Measurements from ENCODE around the gene EVI5L. TPM values are rescaled to one million over a fixed set of nuclear protein-coding genes. Genes with fewer than 3 reads are reported as not detected.
"Not testable (repeated sequence)": the region's sequence is repeated elsewhere in the genome, so short reads cannot be mapped to it uniquely, and the experiment has no call there.

The EVI5L gene
- total RNA-seq, 3 donors from 2014 or later: 7.5 to 12.5 (median 9.2) TPM

DNA sequence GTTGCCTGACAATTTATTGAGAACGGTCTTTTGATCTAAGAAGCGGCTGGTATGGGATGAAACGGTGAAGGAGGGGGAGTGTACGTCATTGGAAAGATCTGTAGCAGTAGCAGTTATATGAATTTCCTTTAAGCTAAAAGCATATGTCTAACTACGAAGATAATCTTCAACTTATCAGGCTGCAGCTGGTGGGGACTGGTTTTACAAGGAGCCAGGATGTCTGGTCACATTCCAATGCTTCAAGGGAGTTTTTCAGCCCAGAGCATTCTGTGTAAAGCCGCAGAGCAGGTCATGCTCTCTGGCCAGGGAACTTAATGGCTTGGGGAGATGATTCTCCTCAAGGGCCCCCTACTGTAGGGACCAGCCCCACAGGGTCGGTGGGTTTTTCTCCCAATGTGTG lies 37.7 kb upstream of the EVI5L start:
- H3K9me3 ChIP-seq: no peaks in the 10 kb centered on the region
- no peaks in the 10 kb centered on the region for H3K4me1 ChIP-seq
- DNase-seq (ENCODE audit: low spot score in 2 of 2): no peak
- H3K36me3 ChIP-seq: no peaks in the 10 kb centered on the region
- no peak overlapping the region for H3K4me3 ChIP-seq
- TF ChIP-seq, protein P1, sequence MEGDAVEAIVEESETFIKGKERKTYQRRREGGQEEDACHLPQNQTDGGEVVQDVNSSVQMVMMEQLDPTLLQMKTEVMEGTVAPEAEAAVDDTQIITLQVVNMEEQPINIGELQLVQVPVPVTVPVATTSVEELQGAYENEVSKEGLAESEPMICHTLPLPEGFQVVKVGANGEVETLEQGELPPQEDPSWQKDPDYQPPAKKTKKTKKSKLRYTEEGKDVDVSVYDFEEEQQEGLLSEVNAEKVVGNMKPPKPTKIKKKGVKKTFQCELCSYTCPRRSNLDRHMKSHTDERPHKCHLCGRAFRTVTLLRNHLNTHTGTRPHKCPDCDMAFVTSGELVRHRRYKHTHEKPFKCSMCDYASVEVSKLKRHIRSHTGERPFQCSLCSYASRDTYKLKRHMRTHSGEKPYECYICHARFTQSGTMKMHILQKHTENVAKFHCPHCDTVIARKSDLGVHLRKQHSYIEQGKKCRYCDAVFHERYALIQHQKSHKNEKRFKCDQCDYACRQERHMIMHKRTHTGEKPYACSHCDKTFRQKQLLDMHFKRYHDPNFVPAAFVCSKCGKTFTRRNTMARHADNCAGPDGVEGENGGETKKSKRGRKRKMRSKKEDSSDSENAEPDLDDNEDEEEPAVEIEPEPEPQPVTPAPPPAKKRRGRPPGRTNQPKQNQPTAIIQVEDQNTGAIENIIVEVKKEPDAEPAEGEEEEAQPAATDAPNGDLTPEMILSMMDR (IDR thresholded peaks at IDR 0.05): no peak
- no peak for TF ChIP-seq POLR2A (IDR thresholded peaks at IDR 0.05)
- TF ChIP-seq POLR2AphosphoS5 (IDR thresholded peaks at IDR 0.05): no peak
- intact Hi-C loops (cut with DNase I; ENCODE audit: low total_unique reads): loop anchor here (5.0 kb wide), 1 partner anchor 705 kb away; no protein-coding TSS in a partner anchor
- H3K27me3 ChIP-seq: peaks cover 5 to 33% of the 10 kb centered on the region in 2 donors
- H3K27ac ChIP-seq: no peak overlapping the region

DNA sequence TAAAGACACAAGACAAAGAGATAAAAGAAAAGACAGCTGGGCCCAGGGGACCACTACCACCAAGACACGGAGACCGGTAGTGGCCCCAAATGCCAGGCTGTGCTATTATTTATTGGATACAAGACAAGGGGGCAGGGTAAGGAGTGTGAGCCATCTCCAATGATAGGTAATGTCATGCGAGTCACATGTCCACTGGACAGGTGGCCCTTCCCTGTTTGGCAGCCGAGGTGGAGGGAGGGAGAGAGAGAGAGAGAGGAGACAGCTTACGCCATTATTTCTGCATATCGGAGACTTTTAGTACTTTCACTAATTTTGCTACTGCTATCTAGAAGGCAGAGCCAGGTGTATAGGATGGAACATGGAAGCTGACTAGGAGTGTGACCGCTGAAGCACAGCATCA lies 37.3 kb upstream of the EVI5L start:
- DNase-seq (ENCODE audit: low spot score in 2 of 2); H3K36me3 ChIP-seq; H3K27ac ChIP-seq; H3K9me3 ChIP-seq; H3K4me1 ChIP-seq; H3K4me3 ChIP-seq: not testable (repeated sequence)
- H3K27me3 ChIP-seq: peaks cover 5 to 29% of the 10 kb centered on the region in 2 donors
- intact Hi-C loops (cut with DNase I; ENCODE audit: low total_unique reads): loop anchor here (5.0 kb wide), 1 partner anchor 705 kb away; no protein-coding TSS in a partner anchor

DNA sequence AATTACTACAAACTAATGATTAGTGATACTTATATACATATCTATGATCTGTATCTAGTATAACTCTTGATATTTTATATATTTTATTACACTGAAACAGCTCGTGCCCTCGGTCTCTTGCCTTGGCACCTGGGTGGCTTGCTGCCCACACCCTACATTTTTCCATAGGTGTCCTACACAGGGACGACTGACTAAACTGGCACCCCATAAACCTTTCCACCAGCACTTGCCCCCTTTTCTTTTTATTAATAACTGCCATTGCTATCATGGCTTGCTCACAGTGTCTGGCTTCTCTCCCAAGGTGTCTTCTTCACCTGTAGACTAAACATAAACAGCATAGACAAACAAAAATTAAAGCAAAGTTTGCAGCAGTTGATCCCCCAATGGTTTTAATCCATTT lies 36.5 kb upstream of the EVI5L start:
- TF ChIP-seq POLR2AphosphoS5 (IDR thresholded peaks at IDR 0.05): no peak
- TF ChIP-seq, protein P1 (IDR thresholded peaks at IDR 0.05): no peak
- no peak for TF ChIP-seq POLR2A (IDR thresholded peaks at IDR 0.05)
- Histone ChIP-seq H3K27me3 (peaks cover 2 to 21% of the 10 kb centered on the region in 2 donors), H3K9me3 (no peaks in the 10 kb centered on the region), H3K27ac (no peak overlapping the region), H3K4me3 (no peak overlapping the region), H3K4me1 (no peaks in the 10 kb centered on the region), H3K36me3 (no peaks in the 10 kb centered on the region)
- no peak for DNase-seq (ENCODE audit: low spot score in 2 of 2)
- intact Hi-C loops (cut with DNase I; ENCODE audit: low total_unique reads): loop anchor here (5.0 kb wide), 1 partner anchor 706 kb away; no protein-coding TSS in a partner anchor

DNA sequence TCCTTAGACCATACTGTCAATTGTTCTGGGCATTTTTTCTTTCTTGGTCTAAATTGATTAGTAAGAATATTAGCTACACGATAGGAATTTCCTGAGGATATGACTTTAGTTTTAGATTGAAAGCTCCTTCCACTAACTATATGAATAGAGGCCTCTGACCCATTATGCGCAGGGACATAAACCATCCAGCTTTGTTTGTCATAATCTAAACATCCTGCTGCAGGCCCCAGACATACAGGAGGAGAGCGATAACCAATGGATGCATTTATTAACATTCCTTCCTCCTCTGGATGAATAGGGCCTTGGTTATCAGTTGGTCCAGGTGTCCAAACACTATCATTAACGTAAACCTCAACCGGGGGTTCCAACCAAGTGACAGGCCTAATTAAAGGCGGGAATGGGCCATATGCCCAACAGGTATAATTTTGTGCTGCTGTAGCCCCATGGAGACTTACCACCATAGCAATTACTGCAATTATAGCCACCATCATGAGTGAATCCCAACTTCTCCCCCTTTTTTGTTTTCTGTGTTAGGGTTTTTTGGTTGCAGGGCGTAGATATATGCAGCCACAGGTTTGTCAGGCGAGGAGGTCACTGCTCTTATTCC lies 34.4 kb upstream of the EVI5L start:
- Histone ChIP-seq H3K4me1 (peaks cover 0 to 4% of the 10 kb centered on the region in 2 donors), H3K27ac (no peak overlapping the region), H3K9me3 (no peaks in the 10 kb centered on the region), H3K4me3 (no peak overlapping the region), H3K36me3 (no peaks in the 10 kb centered on the region), H3K27me3 (peaks cover 0 to 1% of the 10 kb centered on the region in 2 donors)
- TF ChIP-seq POLR2AphosphoS5 (IDR thresholded peaks at IDR 0.05): no peak
- TF ChIP-seq POLR2A (IDR thresholded peaks at IDR 0.05): no peak
- TF ChIP-seq, protein P1 (IDR thresholded peaks at IDR 0.05): no peak
- intact Hi-C loops (cut with DNase I; ENCODE audit: low total_unique reads): loop anchor here (5.0 kb wide), 1 partner anchor 228 kb away; no protein-coding TSS in a partner anchor
- DNase-seq (ENCODE audit: low spot score in 2 of 2): no peak

DNA sequence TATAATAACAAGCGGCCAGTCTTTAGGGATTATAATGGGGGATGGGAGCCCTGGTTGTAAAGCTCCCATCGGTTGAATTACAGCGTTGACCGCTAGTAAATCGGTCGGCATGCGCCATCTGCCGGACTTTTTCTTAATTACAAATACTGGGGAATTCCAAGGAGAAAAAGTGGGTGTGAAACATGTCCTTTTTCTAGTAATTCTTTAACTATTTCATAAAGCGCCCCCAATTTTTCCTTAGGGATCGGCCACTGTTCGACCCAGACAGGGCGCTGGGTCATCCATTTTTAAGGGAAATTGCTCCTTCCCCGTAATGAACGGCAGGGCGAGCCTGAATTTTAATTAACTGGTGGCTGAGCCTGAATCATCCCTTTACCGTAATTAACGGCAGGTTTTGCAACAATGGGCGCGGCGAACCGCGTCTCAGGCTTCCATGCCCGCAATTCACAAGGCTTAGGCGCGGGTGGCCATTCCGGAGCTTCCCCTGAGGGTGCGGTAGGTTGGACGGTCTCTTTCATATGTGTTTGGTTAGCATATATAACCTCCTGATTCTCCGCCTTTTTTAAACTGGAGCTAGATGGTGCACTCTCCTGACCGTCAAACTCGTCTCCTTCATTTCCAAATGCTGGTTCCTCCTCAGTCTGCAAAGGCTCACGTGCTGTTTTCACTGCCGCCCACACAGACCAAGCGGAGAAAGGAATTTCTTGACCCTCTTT lies 30.2 kb upstream of the EVI5L start:
- Histone ChIP-seq H3K4me3 (peak overlapping the region; percentile 0 to 52 (median 26)), H3K4me1 (peaks cover 0 to 4% of the 10 kb centered on the region in 2 donors), H3K27me3 (peaks cover 0 to 12% of the 10 kb centered on the region in 2 donors), H3K36me3 (no peaks in the 10 kb centered on the region), H3K9me3 (no peaks in the 10 kb centered on the region), H3K27ac (no peak overlapping the region)
- peak in 1 of 2 donors; percentile 59 for DNase-seq (ENCODE audit: low spot score in 2 of 2)
- intact Hi-C loops (cut with DNase I; ENCODE audit: low total_unique reads): loop anchor here (5.0 kb wide), 1 partner anchor 232 kb away; no protein-coding TSS in a partner anchor
- TF ChIP-seq, protein P1 (IDR thresholded peaks at IDR 0.05): peak; percentile 36 to 80 (median 60)
- TF ChIP-seq POLR2AphosphoS5 (IDR thresholded peaks at IDR 0.05): no peak

Measured in breast epithelium (tissue), 4 donors.